OCI-LY7 (cell line): ENCODE measurements around the gene CTBP1. TPM values are rescaled to one million over a fixed set of nuclear protein-coding genes. Genes with fewer than 3 reads are reported as not detected.

Source experiments
- BruUV-seq: library from RNA; stranded (reverse); fragments of 400-500 nt; replicated peaks from 2 replicates; lab custom pipeline; 2021; lab: Mats Ljungman, UMichigan
- CTCF ChIA-PET: fragments of 300-600 bp; sonication (Branson Sonifier 250); formaldehyde crosslinking; loops from one replicate; lab custom pipeline; 2022; ENCODE audit warnings: antibody characterized with exemption; ENCODE audit not compliant: unreplicated experiment; lab: Charles Lee
- POLR2A ChIA-PET: fragments of 300-600 bp; sonication (Branson Sonifier 250); formaldehyde crosslinking; loops from one replicate; lab custom pipeline; 2022; ENCODE audit warnings: antibody characterized with exemption; lab: Charles Lee
- DNase-seq: peaks from one replicate; pipeline ENCODE4 v3.0.0-alpha.2; 2015; ENCODE audit warnings: low spot score
- H2AFZ ChIP-seq: fragments of 200-600 bp; sonication (generic), shearing (Covaris generic); 2 replicates; pipeline ENCODE4 v1.6.1; 2014; ENCODE audit warnings: mild to moderate bottlenecking, antibody characterized with exemption, low read length, moderate library complexity
- H3K27ac ChIP-seq: fragments of 200-600 bp; sonication (generic); 2 replicates; pipeline ENCODE4 v1.5.1; 2014; ENCODE audit warnings: mixed run types, low read depth, mild to moderate bottlenecking, moderate library complexity, low read length, inconsistent platforms; ENCODE audit not compliant: poor library complexity, severe bottlenecking
- H3K36me3 ChIP-seq: fragments of 200-600 bp; sonication (generic); 2 replicates; pipeline ENCODE4 v1.6.1; 2014; ENCODE audit warnings: mild to moderate bottlenecking, antibody characterized with exemption, low read length, moderate library complexity, mixed read lengths; ENCODE audit not compliant: insufficient read depth
- H3K4me1 ChIP-seq: fragments of 200-600 bp; sonication (generic); 2 replicates; pipeline ENCODE4 v1.5.1; 2014; ENCODE audit warnings: mild to moderate bottlenecking, low read length; ENCODE audit not compliant: insufficient read depth, poor library complexity, severe bottlenecking
- H3K4me2 ChIP-seq: fragments of 200-600 bp; sonication (generic); 2 replicates; pipeline ENCODE4 v1.6.1; 2014; ENCODE audit warnings: mild to moderate bottlenecking, low read length
- H3K4me3 ChIP-seq: fragments of 200-600 bp; sonication (generic); 2 replicates; pipeline ENCODE4 v1.5.1; 2014; ENCODE audit warnings: mild to moderate bottlenecking, low read depth, low read length; ENCODE audit not compliant: poor library complexity, severe bottlenecking
- H3K79me2 ChIP-seq: fragments of 200-600 bp; sonication (generic); 2 replicates; pipeline ENCODE4 v1.6.1; 2016; ENCODE audit warnings: low read depth, mild to moderate bottlenecking, low read length, moderate library complexity, mixed read lengths; ENCODE audit not compliant: insufficient read depth
- H3K9me2 ChIP-seq: fragments of 200-600 bp; sonication (generic); 2 replicates; pipeline ENCODE4 v1.6.1; 2016; ENCODE audit warnings: mild to moderate bottlenecking, low read length, mixed read lengths; ENCODE audit not compliant: insufficient read depth
- H3K9me3 ChIP-seq: fragments of 200-600 bp; sonication (generic); 2 replicates; pipeline ENCODE4 v1.6.1; 2014; ENCODE audit warnings: mild to moderate bottlenecking, mixed run types, low read length, mixed read lengths
- H4K20me1 ChIP-seq: fragments of 200-600 bp; sonication (generic); 2 replicates; pipeline ENCODE4 v1.6.1; 2014; ENCODE audit warnings: mild to moderate bottlenecking, antibody characterized with exemption, low read length, moderate library complexity, mixed read lengths; ENCODE audit not compliant: insufficient read depth
- EZH2phosphoT487 ChIP-seq: fragments of 200-600 bp; sonication (generic); IDR thresholded peaks from 2 replicates; pipeline ENCODE4 v1.6.1; 2018; ENCODE audit warnings: low read depth, borderline replicate concordance, mild to moderate bottlenecking, mixed run types, antibody characterized with exemption, low read length, moderate library complexity, mixed read lengths
- intact Hi-C: fragments of 100-400 bp; cut with micrococcal nuclease; formaldehyde crosslinking; loops from one replicate; pipeline ENCODE4 v1.10.0; 2022; ENCODE audit not compliant: unreplicated experiment
- total RNA-seq, 2 experiments: library from RNA; depleted of rRNA in 1 of 2; stranded (reverse); fragments of >200 nt in 1 of 2; shearing (Covaris generic) in 1 of 2; gene quantifications; 2 replicates each; pipeline ENCODE4 v1.2.3, GENCODE V29; 2014 to 2022
- TF ChIP-seq, protein P1 (sequence below): fragments of 200-600 bp; sonication (generic); conservative IDR thresholded peaks from 2 replicates; pipeline ENCODE4 v1.5.1; 2014; ENCODE audit warnings: mild to moderate bottlenecking, antibody characterized with exemption, low read length, moderate library complexity, mixed read lengths

The CTBP1 gene
- total RNA-seq, 2 experiments from 2014 or later = 238 to 311 TPM

DNA sequence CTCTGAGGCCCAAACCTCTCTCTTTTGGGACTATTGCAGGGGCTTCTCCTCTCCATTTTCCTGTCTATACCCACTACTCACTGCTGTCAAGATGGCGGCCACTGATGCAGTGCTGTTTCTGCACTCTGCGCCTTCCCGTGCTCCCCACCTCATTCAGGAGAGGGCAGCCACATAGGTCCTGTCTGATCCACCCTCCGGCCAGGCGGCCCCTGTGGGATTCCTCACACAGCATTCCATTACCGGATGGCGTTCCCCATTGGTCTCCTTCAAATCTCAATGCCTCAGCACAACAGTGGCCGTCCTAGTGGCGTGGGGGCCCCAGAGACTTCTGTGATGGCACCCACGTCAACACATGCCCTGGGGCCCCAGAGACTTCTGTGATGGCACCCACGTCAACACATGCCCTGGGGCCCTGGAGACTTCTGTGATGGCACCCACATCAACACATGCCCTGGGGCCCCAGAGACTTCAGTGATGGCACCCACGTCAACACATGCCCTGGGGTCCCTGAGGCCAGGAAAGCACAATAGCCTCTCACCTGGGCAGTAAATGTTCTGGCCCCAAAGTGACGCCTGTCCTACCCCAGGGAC is 83.9 kb downstream of the CTBP1 start:
- H4K20me1 ChIP-seq = no peaks in the 10 kb centered on the region
- TF ChIP-seq, protein P1, sequence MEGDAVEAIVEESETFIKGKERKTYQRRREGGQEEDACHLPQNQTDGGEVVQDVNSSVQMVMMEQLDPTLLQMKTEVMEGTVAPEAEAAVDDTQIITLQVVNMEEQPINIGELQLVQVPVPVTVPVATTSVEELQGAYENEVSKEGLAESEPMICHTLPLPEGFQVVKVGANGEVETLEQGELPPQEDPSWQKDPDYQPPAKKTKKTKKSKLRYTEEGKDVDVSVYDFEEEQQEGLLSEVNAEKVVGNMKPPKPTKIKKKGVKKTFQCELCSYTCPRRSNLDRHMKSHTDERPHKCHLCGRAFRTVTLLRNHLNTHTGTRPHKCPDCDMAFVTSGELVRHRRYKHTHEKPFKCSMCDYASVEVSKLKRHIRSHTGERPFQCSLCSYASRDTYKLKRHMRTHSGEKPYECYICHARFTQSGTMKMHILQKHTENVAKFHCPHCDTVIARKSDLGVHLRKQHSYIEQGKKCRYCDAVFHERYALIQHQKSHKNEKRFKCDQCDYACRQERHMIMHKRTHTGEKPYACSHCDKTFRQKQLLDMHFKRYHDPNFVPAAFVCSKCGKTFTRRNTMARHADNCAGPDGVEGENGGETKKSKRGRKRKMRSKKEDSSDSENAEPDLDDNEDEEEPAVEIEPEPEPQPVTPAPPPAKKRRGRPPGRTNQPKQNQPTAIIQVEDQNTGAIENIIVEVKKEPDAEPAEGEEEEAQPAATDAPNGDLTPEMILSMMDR = no peak
- no peak for TF ChIP-seq EZH2phosphoT487
- DNase-seq = no peak
- no peak overlapping the region for H2AFZ ChIP-seq
- no peak overlapping the region for H3K4me2 ChIP-seq
- no TSS peak for BruUV-seq
- H3K4me3 ChIP-seq = no peak overlapping the region
- no peaks in the 10 kb centered on the region for H3K9me3 ChIP-seq
- H3K36me3 ChIP-seq = no peaks in the 10 kb centered on the region
- no peaks in the 10 kb centered on the region for H3K9me2 ChIP-seq
- H3K27ac ChIP-seq = no peak overlapping the region
- no peaks in the 10 kb centered on the region for H3K79me2 ChIP-seq
- peaks cover 18% of the 10 kb centered on the region for H3K4me1 ChIP-seq
- POLR2A ChIA-PET = no interaction called here
- CTCF ChIA-PET = no interaction called here
- intact Hi-C loops = no loop called here

- H2AFZ ChIP-seq = no peak overlapping the region
- TF ChIP-seq, protein P1 = no peak
- no peak for TF ChIP-seq EZH2phosphoT487
- BruUV-seq = no TSS peak
- no peak overlapping the region for H3K4me3 ChIP-seq
- intact Hi-C loops = no loop called here
- no peaks in the 10 kb centered on the region for H3K9me3 ChIP-seq
- peaks cover 18% of the 10 kb centered on the region for H3K4me1 ChIP-seq
- H3K9me2 ChIP-seq = no peaks in the 10 kb centered on the region
- H4K20me1 ChIP-seq = no peaks in the 10 kb centered on the region
- DNase-seq = no peak
- no peak overlapping the region for H3K27ac ChIP-seq
- ChIA-PET POLR2A (no interaction called here), CTCF (no interaction called here)
- H3K4me2 ChIP-seq = no peak overlapping the region
- H3K36me3 ChIP-seq = no peaks in the 10 kb centered on the region
- H3K79me2 ChIP-seq = no peaks in the 10 kb centered on the region
Observed at GRCh38 chr4:1164444-1164843, 84.5 kb downstream of the CTBP1 start.

DNA sequence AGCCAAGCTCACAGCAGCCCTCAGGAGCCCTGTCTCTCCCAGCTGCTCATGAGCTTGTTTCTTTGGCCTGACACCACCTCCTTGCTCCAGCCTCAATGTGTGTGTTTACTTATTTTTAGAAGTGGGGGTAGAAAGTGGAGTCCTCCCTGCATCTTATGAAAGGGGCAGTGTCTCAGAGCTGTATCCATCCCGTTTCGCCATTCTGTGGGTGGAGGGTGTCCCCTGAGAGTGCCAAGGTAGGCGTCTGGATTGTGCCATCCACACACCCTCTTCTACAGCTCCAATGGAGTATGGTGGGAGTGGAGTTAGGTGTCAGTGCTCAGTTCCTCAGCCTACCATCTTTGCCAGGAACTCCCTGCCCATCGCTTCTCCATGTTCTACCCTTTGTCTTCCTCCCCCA is 84.9 kb downstream of the CTBP1 start:
- Histone ChIP-seq H3K4me2 (no peak overlapping the region), H3K9me2 (no peaks in the 10 kb centered on the region), H3K9me3 (no peaks in the 10 kb centered on the region), H3K79me2 (no peaks in the 10 kb centered on the region), H2AFZ (no peak overlapping the region), H3K4me3 (no peak overlapping the region), H3K27ac (no peak overlapping the region), H3K4me1 (peaks cover 18% of the 10 kb centered on the region), H4K20me1 (no peaks in the 10 kb centered on the region), H3K36me3 (no peaks in the 10 kb centered on the region)
- no peak for DNase-seq
- ChIA-PET POLR2A (no interaction called here), CTCF (no interaction called here)
- TF ChIP-seq EZH2phosphoT487 = no peak
- TF ChIP-seq, protein P1 = no peak
- intact Hi-C loops = no loop called here
- no TSS peak for BruUV-seq
